Measurements from ENCODE around the gene MFAP4.

The MFAP4 gene

GRCh38 chr17:19371259-19372010, 15.6 kb downstream of the MFAP4 start:
- no peak for DNase-seq

- DNase-seq, result no peak
Measured at GRCh38 chr17:19370493-19370960, 16.5 kb downstream of the MFAP4 start.

- DNase-seq, result no peak
Measured at GRCh38 chr17:19369846-19370492, 17.0 kb downstream of the MFAP4 start.

- DNase-seq, result no peak
Measured at GRCh38 chr17:19369107-19369778, 17.7 kb downstream of the MFAP4 start.

GRCh38 chr17:19368229-19368628, 18.8 kb downstream of the MFAP4 start:
- DNase-seq, result no peak

GRCh38 chr17:19366637-19366972, 20.4 kb downstream of the MFAP4 start:
- DNase-seq, result no peak

GRCh38 chr17:19365833-19366636, 21.0 kb downstream of the MFAP4 start:
- no peak for DNase-seq

GRCh38 chr17:19365499-19365817, 21.5 kb downstream of the MFAP4 start:
- DNase-seq, result no peak

GRCh38 chr17:19364699-19365498, 22.1 kb downstream of the MFAP4 start:
- peak in 1 of 51 donors; percentile 50 for DNase-seq

GRCh38 chr17:19363460-19364035, 23.4 kb downstream of the MFAP4 start:
- DNase-seq, result no peak

GRCh38 chr17:19363114-19363438, 23.9 kb downstream of the MFAP4 start:
- DNase-seq, result no peak

- peak; percentile 68 to 99 (median 92) for DNase-seq
Measured at GRCh38 chr17:19362277-19363113, 24.5 kb downstream of the MFAP4 start, which contains the start of gene B9D1. B9D1 (minus strand) TSS chr17:19362723; CDS start chr17:19362569, 154 bp downstream.

GRCh38 chr17:19361944-19362276, 25.1 kb downstream of the MFAP4 start:
- no peak for DNase-seq

- peak in 1 of 51 donors; percentile 33 for DNase-seq
Measured at GRCh38 chr17:19361326-19361725, 25.7 kb downstream of the MFAP4 start.

- no peak for DNase-seq
Measured at GRCh38 chr17:19360772-19361171, 26.2 kb downstream of the MFAP4 start.

- no peak for DNase-seq
Measured at GRCh38 chr17:19359856-19360255, 27.1 kb downstream of the MFAP4 start.

GRCh38 chr17:19359151-19359550, 27.8 kb downstream of the MFAP4 start:
- no peak for DNase-seq

GRCh38 chr17:19357761-19358160, 29.2 kb downstream of the MFAP4 start:
- peak in 1 of 51 donors; percentile 37 for DNase-seq

- DNase-seq, result no peak
Measured at GRCh38 chr17:19357351-19357750, 29.6 kb downstream of the MFAP4 start.

- DNase-seq, result no peak
Measured at GRCh38 chr17:19354748-19355147, 32.2 kb downstream of the MFAP4 start.

Data from hypothalamus (tissue), 51 donors.